Measurements from ENCODE around the gene KCND2. TPM values are rescaled to one million over a fixed set of nuclear protein-coding genes. Genes with fewer than 3 reads are reported as not detected.

The KCND2 gene
- total RNA-seq, 1 donor from 2014 or later = 1.2 TPM

GRCh38 chr7:120662291-120662690 is 389.3 kb downstream of the KCND2 start:
- H3K9me3 Mint-ChIP-seq (ENCODE audit: unreplicated experiment) = no peaks in the 10 kb centered on the region
- no peaks in the 10 kb centered on the region for H3K27me3 Mint-ChIP-seq (ENCODE audit: unreplicated experiment)
- H3K4me3 Mint-ChIP-seq (ENCODE audit: unreplicated experiment) = no peak overlapping the region
- H3K27ac Mint-ChIP-seq (ENCODE audit: unreplicated experiment) = no peak overlapping the region
- no peak for DNase-seq
- H3K4me1 Mint-ChIP-seq (ENCODE audit: low read depth, unreplicated experiment) = no peaks in the 10 kb centered on the region
- H3K36me3 Mint-ChIP-seq (ENCODE audit: unreplicated experiment) = no peaks in the 10 kb centered on the region
- no peak for TF ChIP-seq CTCF (IDR thresholded peaks at IDR 0.05; ENCODE audit: partially characterized antibody, unreplicated experiment)

GRCh38 chr7:120665068-120665467 is 392.1 kb downstream of the KCND2 start:
- no peak for TF ChIP-seq CTCF (IDR thresholded peaks at IDR 0.05; ENCODE audit: partially characterized antibody, unreplicated experiment)
- Mint-ChIP-seq H3K36me3 (ENCODE audit: unreplicated experiment) (no peaks in the 10 kb centered on the region), H3K4me3 (ENCODE audit: unreplicated experiment) (no peak overlapping the region), H3K27me3 (ENCODE audit: unreplicated experiment) (no peaks in the 10 kb centered on the region), H3K4me1 (ENCODE audit: low read depth, unreplicated experiment) (no peaks in the 10 kb centered on the region), H3K27ac (ENCODE audit: unreplicated experiment) (no peak overlapping the region), H3K9me3 (ENCODE audit: unreplicated experiment) (no peaks in the 10 kb centered on the region)
- no peak for DNase-seq

GRCh38 chr7:120675076-120675475 is 402.1 kb downstream of the KCND2 start:
- peaks cover under 1% of the 10 kb centered on the region for H3K27me3 Mint-ChIP-seq (ENCODE audit: unreplicated experiment)

GRCh38 chr7:120677535-120677934 is 404.6 kb downstream of the KCND2 start:
- peaks cover 1% of the 10 kb centered on the region for H3K27me3 Mint-ChIP-seq (ENCODE audit: unreplicated experiment)
- no peak for DNase-seq
- H3K4me1 Mint-ChIP-seq (ENCODE audit: low read depth, unreplicated experiment) = peaks cover 5% of the 10 kb centered on the region
- H3K36me3 Mint-ChIP-seq (ENCODE audit: unreplicated experiment) = no peaks in the 10 kb centered on the region
- TF ChIP-seq CTCF (IDR thresholded peaks at IDR 0.05; ENCODE audit: partially characterized antibody, unreplicated experiment) = no peak
- H3K4me3 Mint-ChIP-seq (ENCODE audit: unreplicated experiment) = no peak overlapping the region
- no peak overlapping the region for H3K27ac Mint-ChIP-seq (ENCODE audit: unreplicated experiment)
- no peaks in the 10 kb centered on the region for H3K9me3 Mint-ChIP-seq (ENCODE audit: unreplicated experiment)

More at GRCh38 chr7:120675076-120675475, 402.1 kb downstream of the KCND2 start:
- DNase-seq = no peak
- no peak for TF ChIP-seq CTCF (IDR thresholded peaks at IDR 0.05; ENCODE audit: partially characterized antibody, unreplicated experiment)
- no peaks in the 10 kb centered on the region for H3K36me3 Mint-ChIP-seq (ENCODE audit: unreplicated experiment)
- H3K9me3 Mint-ChIP-seq (ENCODE audit: unreplicated experiment) = no peaks in the 10 kb centered on the region
- H3K4me3 Mint-ChIP-seq (ENCODE audit: unreplicated experiment) = no peak overlapping the region
- H3K27ac Mint-ChIP-seq (ENCODE audit: unreplicated experiment) = no peak overlapping the region
- peaks cover 3% of the 10 kb centered on the region for H3K4me1 Mint-ChIP-seq (ENCODE audit: low read depth, unreplicated experiment)

GRCh38 chr7:120680985-120681384 is 408.0 kb downstream of the KCND2 start:
- no peak for DNase-seq
- H3K27me3 Mint-ChIP-seq (ENCODE audit: unreplicated experiment) = peaks cover 1% of the 10 kb centered on the region
- no peak for TF ChIP-seq CTCF (IDR thresholded peaks at IDR 0.05; ENCODE audit: partially characterized antibody, unreplicated experiment)
- H3K36me3 Mint-ChIP-seq (ENCODE audit: unreplicated experiment) = no peaks in the 10 kb centered on the region
- H3K9me3 Mint-ChIP-seq (ENCODE audit: unreplicated experiment) = no peaks in the 10 kb centered on the region
- peaks cover 5% of the 10 kb centered on the region for H3K4me1 Mint-ChIP-seq (ENCODE audit: low read depth, unreplicated experiment)
- H3K4me3 Mint-ChIP-seq (ENCODE audit: unreplicated experiment) = no peak overlapping the region
- H3K27ac Mint-ChIP-seq (ENCODE audit: unreplicated experiment) = no peak overlapping the region
